ENCODE measurements around the gene RANBP9. TPM values are rescaled to one million over a fixed set of nuclear protein-coding genes. Genes with fewer than 3 reads are reported as not detected.

Gene RANBP9
- total and polyA plus RNA-seq, 2 experiments from 2014 or later: 12.1 to 31.8 TPM

- TF ChIP-seq REST (IDR thresholded peaks at IDR 0.05; ENCODE audit: unreplicated experiment) (no peak), POLR2AphosphoS5 (IDR thresholded peaks at IDR 0.05; ENCODE audit: low read depth) (no peak), NANOG (IDR thresholded peaks at IDR 0.05; ENCODE audit: borderline replicate concordance) (no peak)
Observed at GRCh38 chr6:13725570-13725969, 13.9 kb upstream of the RANBP9 start (continued).

- Histone ChIP-seq H3K4me1 (ENCODE audit: insufficient read depth) (no peaks in the 10 kb centered on the region), H3K36me3 (ENCODE audit: insufficient read depth) (no peaks in the 10 kb centered on the region), H3K27me3 (ENCODE audit: insufficient read depth) (no peaks in the 10 kb centered on the region), H3K79me2 (replicated peaks; ENCODE audit: insufficient read depth) (no peaks in the 10 kb centered on the region), H2AFZ (no peak overlapping the region), H3K9me2 (ENCODE audit: insufficient read depth) (no peaks in the 10 kb centered on the region), H4K20me1 (replicated peaks; ENCODE audit: insufficient read depth) (no peaks in the 10 kb centered on the region), H3K4me2 (no peak overlapping the region), H3K27ac (ENCODE audit: low read depth) (no peak overlapping the region), H3F3A (replicated peaks; ENCODE audit: low read depth) (no peaks in the 10 kb centered on the region), H3K4me3 (no peak overlapping the region)
- no peaks in the 10 kb centered on the region for H3K27me3 Mint-ChIP-seq (ENCODE audit: insufficient read depth, low read depth, poor library complexity)
- no peak overlapping the region for H3K27ac Mint-ChIP-seq
- H3K4me1 Mint-ChIP-seq: peaks cover 2% of the 10 kb centered on the region; the same call in 1 of the 3 replicates
- no peak overlapping the region for H3K4me3 Mint-ChIP-seq
- H3K36me3 Mint-ChIP-seq (ENCODE audit: low read depth): no peaks in the 10 kb centered on the region
- DNase-seq (ENCODE audit: low spot score) (no peak), ATAC-seq (no peak)
- H3K9me3 Mint-ChIP-seq: no peaks in the 10 kb centered on the region
- TF ChIP-seq STAT1 (IDR thresholded peaks at IDR 0.05; ENCODE audit: unreplicated experiment) (no peak), EZH2phosphoT487 (IDR thresholded peaks at IDR 0.05; ENCODE audit: unreplicated experiment) (no peak), CREB1 (CRISPR knock-in tag; IDR thresholded peaks at IDR 0.05; ENCODE audit: low read depth) (no peak), CTCF (conservative IDR thresholded peaks at IDR 0.05; ENCODE audit: low read depth in 2 of 2) (no peak), REST (IDR thresholded peaks at IDR 0.05; ENCODE audit: unreplicated experiment) (no peak), NANOG (IDR thresholded peaks at IDR 0.05; ENCODE audit: borderline replicate concordance) (no peak), POLR2AphosphoS5 (IDR thresholded peaks at IDR 0.05; ENCODE audit: low read depth) (no peak), JUNB (IDR thresholded peaks at IDR 0.05; ENCODE audit: unreplicated experiment) (no peak), EZH2 (IDR thresholded peaks at IDR 0.05; ENCODE audit: low read depth, unreplicated experiment) (no peak), ZNF331 (CRISPR knock-in tag; IDR thresholded peaks at IDR 0.05; ENCODE audit: low read depth) (no peak), ETS1 (IDR thresholded peaks at IDR 0.05) (no peak), ZNF114 (CRISPR knock-in tag; IDR thresholded peaks at IDR 0.05) (no peak)
Observed at GRCh38 chr6:13725052-13725451, 13.4 kb upstream of the RANBP9 start.
